GM21390 (cell line): ENCODE measurements around the gene NMNAT2.
"Not testable (repeated sequence)": the region's sequence is repeated elsewhere in the genome, so short reads cannot be mapped to it uniquely, and the experiment has no call there.

Experiments used
- ATAC-seq: cut with Tn5 transposase; IDR thresholded peaks from one replicate; pipeline ENCODE4 v1.9.1; 2021; ENCODE audit not compliant: unreplicated experiment

Gene NMNAT2

GRCh38 chr1:183418696-183419095, 516 bp upstream of the NMNAT2 start:
- ATAC-seq: no peak

GRCh38 chr1:183416850-183417771, 1.1 kb downstream of the NMNAT2 start:
- ATAC-seq: no peak

- ATAC-seq: no peak
Observed at GRCh38 chr1:183414365-183414764, 3.8 kb downstream of the NMNAT2 start.

- no peak for ATAC-seq
Observed at GRCh38 chr1:183411091-183411490, 7.1 kb downstream of the NMNAT2 start.

- no peak for ATAC-seq
Observed at GRCh38 chr1:183407961-183408360, 10.2 kb downstream of the NMNAT2 start.

DNA sequence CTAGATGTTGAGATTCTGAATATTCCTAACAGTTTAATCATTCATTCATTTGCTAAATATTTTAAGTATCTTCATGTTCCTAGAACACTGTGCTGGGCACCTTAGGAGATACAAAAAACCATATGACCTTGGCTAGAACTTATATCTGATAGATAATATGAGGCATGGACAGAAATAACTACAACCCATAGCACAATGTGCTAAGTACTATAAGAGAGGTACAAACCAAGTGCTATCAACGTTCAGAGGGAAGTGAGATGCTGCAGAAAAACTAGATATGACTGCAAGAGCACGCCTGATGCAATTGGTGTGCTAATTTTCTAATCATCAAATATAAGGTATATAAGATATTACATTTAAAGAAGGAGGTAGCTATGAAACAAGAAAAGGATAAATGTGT, 10.7 kb downstream of the NMNAT2 start:
- no peak for ATAC-seq

DNA sequence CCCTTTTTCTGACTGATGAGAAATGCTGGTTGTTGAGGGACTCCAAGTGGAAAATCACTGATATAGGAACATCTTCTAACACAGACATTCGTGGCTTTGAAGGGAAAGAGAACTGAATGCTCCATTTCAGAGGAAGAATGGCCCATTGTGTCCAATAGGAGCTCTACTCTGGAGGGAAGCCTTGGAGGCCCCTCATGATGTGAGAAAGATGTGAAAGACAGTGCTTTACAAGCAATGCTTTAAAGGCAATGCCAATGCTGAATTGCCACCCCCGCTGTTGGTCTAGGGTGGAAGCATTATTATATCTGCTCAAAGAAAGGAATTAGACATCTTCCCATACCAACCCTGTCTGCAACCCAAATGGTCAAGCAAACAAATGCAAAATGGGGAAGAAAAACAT, 13.7 kb downstream of the NMNAT2 start:
- no peak for ATAC-seq

DNA sequence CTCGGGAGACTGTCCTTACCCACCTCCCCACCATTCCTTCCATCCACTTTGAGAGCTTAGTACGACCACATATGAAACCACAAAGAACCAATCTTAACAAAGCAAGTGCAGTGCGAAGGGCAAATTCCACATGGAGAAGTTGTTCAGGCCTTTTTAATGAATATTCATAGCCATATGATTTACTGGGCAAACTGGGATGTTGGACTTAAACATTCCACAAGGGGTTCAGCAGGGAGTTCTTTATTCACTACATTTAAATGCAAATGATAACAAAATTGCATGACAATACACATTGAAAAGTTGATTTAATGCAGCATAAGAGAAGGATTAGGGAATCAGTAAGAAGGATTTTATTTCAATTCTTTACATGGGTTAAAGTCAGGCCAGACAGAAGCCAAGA, 14.7 kb downstream of the NMNAT2 start:
- ATAC-seq: no peak

- ATAC-seq: not testable (repeated sequence)
Observed at GRCh38 chr1:183401565-183401964, 16.6 kb downstream of the NMNAT2 start.

GRCh38 chr1:183394435-183394834, 23.7 kb downstream of the NMNAT2 start:
- ATAC-seq: no peak

DNA sequence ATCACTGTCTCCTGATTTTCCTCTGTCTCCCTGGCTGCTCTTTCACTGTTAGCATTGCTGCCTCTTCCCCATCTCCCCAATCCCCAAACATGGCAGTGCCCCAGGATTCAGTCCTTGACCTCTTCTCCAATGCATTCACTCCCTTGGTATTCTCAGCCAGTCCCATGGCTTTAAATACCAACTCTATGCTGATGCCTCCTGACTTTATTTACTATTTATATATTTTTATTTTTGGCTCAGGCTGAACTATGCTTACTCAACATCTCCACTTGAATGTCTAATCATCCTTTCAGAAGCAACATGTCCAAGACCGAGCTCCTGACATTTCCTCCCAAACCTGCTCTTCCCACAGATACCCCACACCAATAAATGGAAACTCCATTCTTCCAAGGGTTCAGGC, 26.3 kb downstream of the NMNAT2 start:
- no peak for ATAC-seq

DNA sequence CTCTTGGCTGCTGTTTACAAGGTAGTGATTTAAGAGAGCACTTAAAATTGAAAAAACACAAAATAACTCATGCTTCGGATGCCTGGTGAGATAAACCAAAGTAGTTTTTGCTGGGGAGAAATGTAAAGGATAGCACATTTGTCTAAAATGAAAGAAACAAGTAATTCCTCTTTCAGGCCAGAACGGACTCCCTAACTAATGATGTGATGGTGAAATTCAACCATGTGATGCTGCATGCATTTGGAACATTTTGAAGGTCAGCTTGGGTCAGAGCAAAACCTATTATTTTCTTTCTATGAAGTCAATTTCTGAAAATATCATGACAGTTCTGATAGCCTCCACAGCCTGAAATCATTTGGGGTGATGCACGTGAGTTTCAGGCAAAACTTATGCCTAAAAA, 27.6 kb downstream of the NMNAT2 start:
- ATAC-seq: no peak

GRCh38 chr1:183388735-183389134, 29.4 kb downstream of the NMNAT2 start:
- ATAC-seq: no peak

GRCh38 chr1:183385340-183386144, 32.6 kb downstream of the NMNAT2 start:
- no peak for ATAC-seq

- no peak for ATAC-seq
Observed at GRCh38 chr1:183379951-183380350, 38.2 kb downstream of the NMNAT2 start.

DNA sequence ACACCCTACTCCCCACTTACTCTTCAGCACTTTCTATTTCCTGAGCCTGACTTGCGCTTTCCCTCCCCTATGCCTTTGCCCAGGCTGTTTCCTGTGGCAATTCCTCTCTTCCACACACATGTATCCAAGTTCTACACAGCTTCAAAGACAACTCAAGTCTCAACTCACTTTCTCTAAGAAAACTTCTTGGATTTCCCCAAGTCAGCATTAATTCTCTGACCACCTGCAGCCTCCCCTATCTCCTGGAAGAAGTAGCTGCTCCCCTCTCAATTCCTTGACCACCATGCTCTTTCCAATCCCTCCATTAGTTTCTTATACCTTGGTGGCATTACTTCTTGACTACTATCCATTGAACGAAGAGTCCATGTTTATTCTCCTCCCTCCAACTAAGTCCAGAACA, 42.8 kb downstream of the NMNAT2 start:
- no peak for ATAC-seq

- ATAC-seq: no peak
Observed at GRCh38 chr1:183374825-183375224, 43.4 kb downstream of the NMNAT2 start.

- no peak for ATAC-seq
Observed at GRCh38 chr1:183372586-183373230, 45.5 kb downstream of the NMNAT2 start.

DNA sequence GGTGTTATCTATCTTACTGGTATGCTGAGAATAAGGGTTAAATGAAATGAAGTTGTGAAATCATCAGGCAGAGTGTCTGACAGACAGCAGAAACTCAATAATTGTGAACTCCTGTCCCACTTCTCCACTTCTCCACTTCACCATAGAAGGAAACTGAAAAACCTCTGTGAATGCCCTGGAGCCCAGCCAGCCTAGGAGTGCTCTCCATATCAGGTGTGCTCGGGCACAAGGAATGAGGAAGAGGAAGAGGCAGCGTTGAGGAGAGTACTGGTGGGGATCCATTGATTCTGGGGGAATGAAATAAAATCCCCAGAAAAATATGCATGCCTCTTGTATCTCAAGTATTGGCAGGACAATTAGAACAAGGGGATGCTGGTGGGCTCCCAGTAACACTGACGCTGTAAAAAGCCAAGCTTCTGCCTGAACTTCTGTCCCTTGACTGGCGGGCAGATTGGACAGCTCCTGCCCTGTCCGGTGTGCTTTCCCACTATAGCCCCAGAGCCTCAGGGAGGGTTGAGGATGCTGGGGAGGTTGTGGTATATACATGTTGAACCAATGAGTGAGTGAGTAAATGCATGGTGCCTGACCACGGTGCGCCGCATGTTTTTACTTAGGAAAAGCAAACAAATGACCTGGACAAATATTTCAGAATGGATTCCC, 47.7 kb downstream of the NMNAT2 start:
- no peak for ATAC-seq

DNA sequence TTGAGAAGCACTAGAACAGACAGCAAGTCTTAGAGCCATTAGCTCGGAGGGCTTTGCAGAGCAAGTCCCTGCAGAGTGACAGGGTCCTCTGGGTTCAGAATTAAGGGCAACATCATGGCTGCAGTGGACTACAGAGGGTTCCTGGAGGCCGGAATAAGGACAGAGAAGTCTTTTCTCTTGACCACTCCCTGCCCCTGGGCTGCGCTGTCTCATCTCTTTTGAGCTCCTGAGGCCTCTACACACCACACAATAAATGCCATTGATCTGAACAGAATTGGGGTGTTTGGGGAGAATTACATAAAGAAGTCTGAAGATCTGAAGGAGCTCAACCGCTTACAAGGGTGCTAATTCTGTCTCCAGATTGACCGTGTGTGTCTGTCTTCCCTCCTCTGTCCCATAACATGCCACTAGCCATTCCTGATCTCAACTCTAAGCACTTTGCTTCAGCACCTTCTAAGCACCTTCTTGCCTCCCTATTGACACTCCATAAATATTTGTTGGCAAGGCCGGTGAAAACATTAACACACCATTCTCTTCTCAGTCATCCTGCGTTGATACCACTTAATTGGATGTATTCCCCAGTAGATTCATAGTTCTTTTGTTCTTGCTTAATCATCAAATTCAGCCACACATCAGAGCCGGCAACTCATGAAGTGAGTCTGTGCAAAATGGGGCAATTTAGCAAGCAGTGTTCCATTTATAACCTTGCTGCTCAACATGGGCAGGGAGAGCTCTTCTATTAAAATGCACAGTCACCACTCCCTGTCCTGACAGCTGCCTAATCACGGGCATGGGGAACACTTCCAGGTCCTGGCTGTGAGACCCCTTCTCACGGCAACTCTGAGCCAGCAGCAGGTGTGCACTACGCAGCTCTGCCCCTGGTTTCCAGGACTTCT, 49.7 kb downstream of the NMNAT2 start:
- ATAC-seq: no peak
